Activated naive CD4-positive, alpha-beta T cell treated with anti-CD3 and anti-CD28 coated beads, Interleukin-2, amount 50 U/mL, for 72 hours (primary cell): Measurements from ENCODE around the gene PRPS1L1. TPM values are rescaled to one million over a fixed set of nuclear protein-coding genes. Genes with fewer than 3 reads are reported as not detected.

Experiments used
- ATAC-seq, 2 donors: fragments of 150-1000 bp; cut with Tn5 transposase; 2 replicates each; pipeline ENCODE4 v1.10.0; 2021; ENCODE audit warnings: mild to moderate bottlenecking in 2 of 2, moderate library complexity in 2 of 2
- DNase-seq, 2 donors: peaks; one replicate each; pipeline ENCODE4 v3.0.0; 2021 to 2022; ENCODE audit warnings: low spot score in 2 of 2
- H3K27ac Mint-ChIP-seq, 2 donors: one replicate each; pipeline ENCODE4 v1.8.0; 2022; ENCODE audit warnings: mild to moderate bottlenecking in 2 of 2, mixed read lengths in 2 of 2
- H3K36me3 Mint-ChIP-seq, 2 donors: one replicate each; pipeline ENCODE4 v1.8.0; 2022; ENCODE audit warnings: mixed read lengths in 2 of 2
- H3K9me3 Mint-ChIP-seq, 2 donors: one replicate each; pipeline ENCODE4 v1.8.0; 2022; ENCODE audit warnings: mixed read lengths in 2 of 2
- total RNA-seq, 2 donors: library from RNA; stranded (reverse); gene quantifications; one replicate each; pipeline ENCODE4 v1.2.3, GENCODE V29; 2022

The PRPS1L1 gene
- total RNA-seq, 2 donors from 2014 or later, result not detected

- no peak for ATAC-seq
- DNase-seq, result no peak
- no peaks in the 10 kb centered on the region for H3K36me3 Mint-ChIP-seq
- H3K27ac Mint-ChIP-seq, result no peak overlapping the region
- no peaks in the 10 kb centered on the region for H3K9me3 Mint-ChIP-seq
Measured at GRCh38 chr7:18020138-18020715, 7.4 kb downstream of the PRPS1L1 start.

- H3K27ac Mint-ChIP-seq, result no peak overlapping the region
- no peak for DNase-seq
- no peaks in the 10 kb centered on the region for H3K9me3 Mint-ChIP-seq
- H3K36me3 Mint-ChIP-seq, result no peaks in the 10 kb centered on the region
- no peak for ATAC-seq
Measured at GRCh38 chr7:18019555-18019954, 8.1 kb downstream of the PRPS1L1 start.

- H3K36me3 Mint-ChIP-seq, result no peaks in the 10 kb centered on the region
- no peak overlapping the region for H3K27ac Mint-ChIP-seq
- ATAC-seq (no peak), DNase-seq (no peak)
- H3K9me3 Mint-ChIP-seq, result no peaks in the 10 kb centered on the region
Measured at GRCh38 chr7:18018296-18019215, 9.1 kb downstream of the PRPS1L1 start.

- no peak overlapping the region for H3K27ac Mint-ChIP-seq
- no peak for DNase-seq
- H3K36me3 Mint-ChIP-seq, result peaks cover 0 to under 1% of the 10 kb centered on the region in 2 donors
- ATAC-seq, result no peak
- H3K9me3 Mint-ChIP-seq, result no peaks in the 10 kb centered on the region
Measured at GRCh38 chr7:18016547-18017444, 10.8 kb downstream of the PRPS1L1 start.

GRCh38 chr7:18013936-18014335 lies 13.7 kb downstream of the PRPS1L1 start:
- Mint-ChIP-seq H3K9me3 (peaks cover 0 to 6% of the 10 kb centered on the region in 2 donors), H3K27ac (no peak overlapping the region), H3K36me3 (peaks cover 4 to 5% of the 10 kb centered on the region in 2 donors)
- ATAC-seq, result no peak
- DNase-seq, result no peak

- DNase-seq, result no peak
- no peaks in the 10 kb centered on the region for H3K36me3 Mint-ChIP-seq
Measured at GRCh38 chr7:18004372-18004771, 23.3 kb downstream of the PRPS1L1 start.

GRCh38 chr7:18003286-18003994 lies 24.2 kb downstream of the PRPS1L1 start:
- DNase-seq (no peak), ATAC-seq (no peak)
- Mint-ChIP-seq H3K36me3 (no peaks in the 10 kb centered on the region), H3K9me3 (peaks cover 4 to 6% of the 10 kb centered on the region in 2 donors), H3K27ac (no peak overlapping the region)

More at GRCh38 chr7:18004372-18004771, 23.3 kb downstream of the PRPS1L1 start:
- Mint-ChIP-seq H3K9me3 (peaks cover 4 to 9% of the 10 kb centered on the region in 2 donors), H3K27ac (no peak overlapping the region)
- no peak for ATAC-seq

GRCh38 chr7:17998692-17999091 lies 29.0 kb downstream of the PRPS1L1 start:
- Mint-ChIP-seq H3K27ac (no peak overlapping the region), H3K36me3 (no peaks in the 10 kb centered on the region), H3K9me3 (no peaks in the 10 kb centered on the region)
- no peak for DNase-seq
- ATAC-seq, result no peak

GRCh38 chr7:17996442-17997223 lies 31.0 kb downstream of the PRPS1L1 start:
- H3K9me3 Mint-ChIP-seq, result no peaks in the 10 kb centered on the region
- H3K27ac Mint-ChIP-seq, result no peak overlapping the region
- H3K36me3 Mint-ChIP-seq, result no peaks in the 10 kb centered on the region
- DNase-seq (no peak), ATAC-seq (no peak)

GRCh38 chr7:17996040-17996439 lies 31.6 kb downstream of the PRPS1L1 start:
- DNase-seq (no peak), ATAC-seq (no peak)
- Mint-ChIP-seq H3K27ac (no peak overlapping the region), H3K9me3 (no peaks in the 10 kb centered on the region), H3K36me3 (no peaks in the 10 kb centered on the region)

GRCh38 chr7:17994079-17994850 lies 33.4 kb downstream of the PRPS1L1 start:
- H3K27ac Mint-ChIP-seq, result no peak overlapping the region
- no peaks in the 10 kb centered on the region for H3K9me3 Mint-ChIP-seq
- peak in 1 of 2 donors; percentile 95 for ATAC-seq
- DNase-seq, result peak in 1 of 2 donors; percentile 8
- no peaks in the 10 kb centered on the region for H3K36me3 Mint-ChIP-seq

GRCh38 chr7:17991866-17992648 lies 35.6 kb downstream of the PRPS1L1 start:
- DNase-seq, result peak in 1 of 2 donors; percentile 42
- no peaks in the 10 kb centered on the region for H3K36me3 Mint-ChIP-seq
- no peak for ATAC-seq
- H3K27ac Mint-ChIP-seq, result no peak overlapping the region
- H3K9me3 Mint-ChIP-seq, result no peaks in the 10 kb centered on the region

- DNase-seq, result no peak
- H3K27ac Mint-ChIP-seq, result no peak overlapping the region
- ATAC-seq, result no peak
- no peaks in the 10 kb centered on the region for H3K36me3 Mint-ChIP-seq
- H3K9me3 Mint-ChIP-seq, result no peaks in the 10 kb centered on the region
Measured at GRCh38 chr7:17990761-17991160, 36.9 kb downstream of the PRPS1L1 start.

- H3K9me3 Mint-ChIP-seq, result no peaks in the 10 kb centered on the region
- DNase-seq, result no peak
- no peak for ATAC-seq
- no peak overlapping the region for H3K27ac Mint-ChIP-seq
- no peaks in the 10 kb centered on the region for H3K36me3 Mint-ChIP-seq
Measured at GRCh38 chr7:17989546-17989945, 38.1 kb downstream of the PRPS1L1 start.
